Spleen (tissue), 11 donors: ENCODE measurements around the gene PPP2R5C. TPM values are rescaled to one million over a fixed set of nuclear protein-coding genes. Genes with fewer than 3 reads are reported as not detected.
A peak's percentile ranks its signal among the peaks of the same experiment; 100 is the strongest.

Source experiments
- DNase-seq: peaks from one replicate; pipeline ENCODE4 v3.0.0-alpha.2; 2020
- H3K27ac ChIP-seq, 8 donors: fragments of 200-600 bp; sonication (generic) in 7 of 8; 1 replicate in 4 of 8; 2 replicates in 4 of 8; pipeline versions ENCODE4 v1.5.0 to v1.8.0; 2016 to 2021; ENCODE audit warnings: inconsistent platforms in 4 of 8, mild to moderate bottlenecking in 4 of 8, moderate library complexity in 1 of 8
- H3K27me3 ChIP-seq, 7 donors: fragments of 200-600 bp; sonication (generic) in 6 of 7; replicated peaks in 1 of 7; 1 replicate in 4 of 7; 2 replicates in 3 of 7; pipeline versions ENCODE4 v1.5.0 to v1.8.0; 2016 to 2021; ENCODE audit warnings: inconsistent platforms in 3 of 7, mild to moderate bottlenecking in 1 of 7
- H3K36me3 ChIP-seq, 6 donors: fragments of 200-600 bp; sonication (generic) in 5 of 6; 1 replicate in 4 of 6; 2 replicates in 2 of 6; pipeline versions ENCODE4 v1.5.0 to v1.8.0; 2016 to 2021; ENCODE audit warnings: inconsistent platforms in 2 of 6
- H3K4me1 ChIP-seq, 6 donors: fragments of 200-600 bp; sonication (generic) in 5 of 6; 1 replicate in 3 of 6; 2 replicates in 3 of 6; pipeline versions ENCODE4 v1.5.0 to v1.8.0; 2016 to 2021; ENCODE audit warnings: inconsistent platforms in 3 of 6
- H3K4me3 ChIP-seq, 8 donors: fragments of 200-600 bp; sonication (generic) in 7 of 8; 1 replicate in 4 of 8; 2 replicates in 4 of 8; pipeline versions ENCODE4 v1.5.0 to v1.8.0; 2016 to 2021; ENCODE audit warnings: inconsistent platforms in 4 of 8, mild to moderate bottlenecking in 4 of 8, moderate library complexity in 2 of 8
- H3K9me3 ChIP-seq, 8 donors: fragments of 200-600 bp; sonication (generic) in 7 of 8; 1 replicate in 4 of 8; 2 replicates in 4 of 8; pipeline versions ENCODE4 v1.5.0 to v1.8.0; 2016 to 2021; ENCODE audit warnings: inconsistent platforms in 4 of 8
- POLR2A ChIP-seq, 3 donors: fragments of 450-650 bp; IDR thresholded peaks; one replicate each; pipeline ENCODE4 v1.5.1; 2017; ENCODE audit warnings: antibody characterized with exemption in 3 of 3, mild to moderate bottlenecking in 1 of 3
- POLR2AphosphoS5 ChIP-seq, 3 donors: sonication (generic); formaldehyde crosslinking; IDR thresholded peaks; one replicate each; pipeline ENCODE4 v1.5.1; 2017; ENCODE audit warnings: antibody characterized with exemption in 3 of 3
- WGBS, 5 donors: extraction: QIAGEN DNeasy Blood & Tissue Kit in 3 of 5; methylation state at CpG; one replicate each; pipeline versions ENCODE4 v1.1.5 to v1.1.7; 2013 to 2018; 5-methylcytosine and 5-hydroxymethylcytosine counted together
- intact Hi-C: fragments of 100-400 bp; cut with DNase I; formaldehyde crosslinking; loops from one replicate; pipeline ENCODE4 v1.15.0; 2023; ENCODE audit warnings: low total_unique reads
- polyA plus RNA-seq, 3 donors: library from polyadenylated mRNA; stranded (reverse); fragments of 200-250 nt; gene quantifications; one replicate each; pipeline ENCODE4 v1.2.1, GENCODE V29; 2013
- total RNA-seq, 7 donors: library from RNA; depleted of rRNA in 3 of 7; stranded (reverse); fragments of >200 nt in 3 of 7; fragmentation: NEBNext Ultra II Directional in 4 of 7; extraction: Animal tissue kit (Norgen Biotek cat#: 25700) in 4 of 7; gene quantifications; one replicate each; pipeline versions ENCODE4 v1.1.0 to v1.2.1, GENCODE V29; 2016 to 2021
- TF ChIP-seq, protein P1 (sequence below), 11 experiments: fragments of 200-600 bp in 7 of 11; fragments of 450-650 bp in 4 of 11; sonication (generic) in 4 of 11; IDR thresholded peaks in 8 of 11; conservative IDR thresholded peaks in 3 of 11; 1 replicate in 7 of 11; 2 replicates in 4 of 11; pipeline versions ENCODE4 v1.4.0 to v1.8.0; 2016 to 2021; ENCODE audit warnings: antibody characterized with exemption in 11 of 11, inconsistent platforms in 4 of 11, mild to moderate bottlenecking in 1 of 11
- donor health status: healthy with polysubstance abuse.
- donor health status: DM: no; HTN: no; CAD: no; lungs with moderate emphysema.
- donor health status: DM: no; HTN: no; CAD: no.
- donor health status: Bipolar disorder and iron deficiency.
- donor health status: healthy.
- donor health status: DM: no; HTN: no; CAD: no.
- donor health status: DM: yes; HTN: yes; CAD: no.

Gene PPP2R5C
- total and polyA plus RNA-seq, 10 donors, result 80.8 to 322 (median 198) TPM

DNA sequence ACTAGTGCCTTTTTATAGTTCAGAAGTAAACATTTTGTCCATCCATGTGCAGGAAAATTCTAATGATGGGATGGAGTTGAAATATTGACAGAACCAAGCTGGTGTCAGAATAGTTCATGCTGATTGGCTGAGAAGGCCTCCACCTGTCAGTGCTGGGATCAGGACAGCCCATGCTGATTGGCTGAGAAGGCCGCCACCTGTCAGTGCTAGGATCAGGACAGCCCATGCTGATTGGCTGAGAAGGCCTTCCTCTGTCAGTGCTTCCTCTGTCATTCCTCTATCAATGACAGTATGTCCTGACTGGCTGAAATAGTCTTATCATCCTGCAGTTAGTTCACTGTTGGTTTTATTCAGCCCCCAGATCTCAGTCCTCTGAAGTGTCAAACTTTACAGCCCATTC, 95.7 kb downstream of the PPP2R5C start:
- Histone ChIP-seq H3K36me3 (peaks cover 0 to 60% (median 16%) of the 10 kb centered on the region in 6 donors), H3K4me3 (no peak overlapping the region), H3K9me3 (no peaks in the 10 kb centered on the region), H3K27me3 (no peaks in the 10 kb centered on the region), H3K27ac (peak overlapping the region in 1 of 8 donors; percentile 18), H3K4me1 (peaks cover 30 to 100% (median 58%) of the 10 kb centered on the region in 6 donors)
- no peak for TF ChIP-seq POLR2AphosphoS5 (IDR thresholded peaks at IDR 0.05)
- TF ChIP-seq, protein P1, sequence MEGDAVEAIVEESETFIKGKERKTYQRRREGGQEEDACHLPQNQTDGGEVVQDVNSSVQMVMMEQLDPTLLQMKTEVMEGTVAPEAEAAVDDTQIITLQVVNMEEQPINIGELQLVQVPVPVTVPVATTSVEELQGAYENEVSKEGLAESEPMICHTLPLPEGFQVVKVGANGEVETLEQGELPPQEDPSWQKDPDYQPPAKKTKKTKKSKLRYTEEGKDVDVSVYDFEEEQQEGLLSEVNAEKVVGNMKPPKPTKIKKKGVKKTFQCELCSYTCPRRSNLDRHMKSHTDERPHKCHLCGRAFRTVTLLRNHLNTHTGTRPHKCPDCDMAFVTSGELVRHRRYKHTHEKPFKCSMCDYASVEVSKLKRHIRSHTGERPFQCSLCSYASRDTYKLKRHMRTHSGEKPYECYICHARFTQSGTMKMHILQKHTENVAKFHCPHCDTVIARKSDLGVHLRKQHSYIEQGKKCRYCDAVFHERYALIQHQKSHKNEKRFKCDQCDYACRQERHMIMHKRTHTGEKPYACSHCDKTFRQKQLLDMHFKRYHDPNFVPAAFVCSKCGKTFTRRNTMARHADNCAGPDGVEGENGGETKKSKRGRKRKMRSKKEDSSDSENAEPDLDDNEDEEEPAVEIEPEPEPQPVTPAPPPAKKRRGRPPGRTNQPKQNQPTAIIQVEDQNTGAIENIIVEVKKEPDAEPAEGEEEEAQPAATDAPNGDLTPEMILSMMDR (IDR thresholded peaks at IDR 0.05 in 8 of 11, conservative IDR thresholded peaks at IDR 0.05 in 3 of 11), result no peak
- no peak for TF ChIP-seq POLR2A (IDR thresholded peaks at IDR 0.05)
- WGBS, 5 donors, result 91 to 100% (median 100%) methylated on average over 1 of the region's 1 CpG
- intact Hi-C loops, result no loop called here
- DNase-seq, result no peak

GRCh38 chr14:101858791-101859537, 97.5 kb downstream of the PPP2R5C start:
- Histone ChIP-seq H3K27ac (peak overlapping the region in 7 of 8 donors; percentile 5 to 65 (median 40)), H3K4me1 (peaks cover 23 to 85% (median 45%) of the 10 kb centered on the region in 6 donors), H3K27me3 (no peaks in the 10 kb centered on the region), H3K4me3 (no peak overlapping the region), H3K36me3 (peaks cover 0 to 71% (median 18%) of the 10 kb centered on the region in 6 donors), H3K9me3 (no peaks in the 10 kb centered on the region)
- no peak for DNase-seq
- intact Hi-C loops, result no loop called here
- WGBS, 5 donors, result 73 to 83% (median 77%) methylated on average over 17 of the region's 17 CpGs
- TF ChIP-seq POLR2A (IDR thresholded peaks at IDR 0.05), result no peak
- TF ChIP-seq POLR2AphosphoS5 (IDR thresholded peaks at IDR 0.05), result no peak
- TF ChIP-seq, protein P1 (IDR thresholded peaks at IDR 0.05 in 8 of 11, conservative IDR thresholded peaks at IDR 0.05 in 3 of 11), result no peak

- Histone ChIP-seq H3K4me1 (peaks cover 17 to 80% (median 40%) of the 10 kb centered on the region in 6 donors), H3K36me3 (peaks cover 0 to 76% (median 23%) of the 10 kb centered on the region in 6 donors), H3K27ac (peak overlapping the region in 5 of 8 donors; percentile 5 to 65 (median 40)), H3K9me3 (no peaks in the 10 kb centered on the region), H3K27me3 (no peaks in the 10 kb centered on the region), H3K4me3 (no peak overlapping the region)
- TF ChIP-seq, protein P1 (IDR thresholded peaks at IDR 0.05 in 8 of 11, conservative IDR thresholded peaks at IDR 0.05 in 3 of 11), result no peak
- TF ChIP-seq POLR2AphosphoS5 (IDR thresholded peaks at IDR 0.05) (no peak), POLR2A (IDR thresholded peaks at IDR 0.05) (no peak)
- intact Hi-C loops, result no loop called here
- no peak for DNase-seq
- 66 to 87% (median 75%) methylated on average over 2 of the region's 2 CpGs for WGBS, 5 donors
These were observed 98.0 kb downstream of the PPP2R5C start for GRCh38 chr14:101859538-101859902.

DNA sequence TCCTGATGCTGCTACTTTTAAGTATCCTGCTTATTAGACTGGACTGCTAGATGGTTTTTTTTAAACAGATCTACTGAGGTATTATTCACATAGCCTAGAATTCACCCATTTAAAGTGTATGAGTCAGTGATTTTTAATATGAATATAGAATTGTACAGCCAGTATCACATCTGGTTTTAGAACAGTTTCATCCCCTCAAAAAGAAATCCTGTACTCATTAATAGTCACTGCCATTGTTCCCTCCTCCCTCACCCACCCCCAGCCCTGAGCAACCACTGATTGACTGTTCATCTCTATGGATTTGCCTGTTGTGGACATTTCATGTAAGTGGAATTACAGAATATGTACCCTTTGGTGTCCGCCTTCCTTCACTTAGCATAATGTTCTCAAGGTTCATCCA, 98.4 kb downstream of the PPP2R5C start:
- Histone ChIP-seq H3K4me1 (peaks cover 13 to 75% (median 35%) of the 10 kb centered on the region in 6 donors), H3K27ac (peak overlapping the region in 1 of 8 donors; percentile 35)

More for the DNA sequence above, 98.4 kb downstream of the PPP2R5C start:
- TF ChIP-seq POLR2A (IDR thresholded peaks at IDR 0.05) (no peak), POLR2AphosphoS5 (IDR thresholded peaks at IDR 0.05) (no peak)
- TF ChIP-seq, protein P1 (IDR thresholded peaks at IDR 0.05 in 8 of 11, conservative IDR thresholded peaks at IDR 0.05 in 3 of 11), result no peak
- intact Hi-C loops, result no loop called here
- no peak overlapping the region for H3K4me3 ChIP-seq
- 96 to 100% (median 100%) methylated on average over 1 of the region's 1 CpG for WGBS, 5 donors
- H3K27me3 ChIP-seq, result no peaks in the 10 kb centered on the region
- peaks cover 0 to 81% (median 25%) of the 10 kb centered on the region in 6 donors for H3K36me3 ChIP-seq
- DNase-seq, result no peak
- no peaks in the 10 kb centered on the region for H3K9me3 ChIP-seq
